SJCRH30 (cell line): ENCODE measurements around the gene CAMTA1. TPM values are rescaled to one million over a fixed set of nuclear protein-coding genes. Genes with fewer than 3 reads are reported as not detected.

Experiments used
- DNase-seq, 2 experiments: peaks; one replicate each; pipeline ENCODE4 v3.0.0-alpha.2; 2015 to 2020
- H3K27ac ChIP-seq: fragments of 250-450 bp; sonication (Bioruptor Pico); 2 replicates; pipeline ENCODE4 v1.5.1; 2020; ENCODE audit warnings: mild to moderate bottlenecking, moderate library complexity
- H3K27me3 ChIP-seq: fragments of 250-450 bp; sonication (Bioruptor Pico); 2 replicates; pipeline ENCODE4 v1.5.1; 2020; ENCODE audit warnings: mild to moderate bottlenecking, moderate library complexity
- H3K36me3 ChIP-seq: fragments of 250-450 bp; sonication (Bioruptor Pico); 2 replicates; pipeline ENCODE4 v1.5.1; 2020; ENCODE audit warnings: mild to moderate bottlenecking, moderate library complexity
- H3K4me1 ChIP-seq: fragments of 250-450 bp; sonication (Bioruptor Pico); 2 replicates; pipeline ENCODE4 v1.5.1; 2020; ENCODE audit warnings: mild to moderate bottlenecking, moderate library complexity
- H3K4me3 ChIP-seq: fragments of 250-450 bp; sonication (Bioruptor Pico); 2 replicates; pipeline ENCODE4 v1.5.1; 2020; ENCODE audit warnings: mild to moderate bottlenecking, moderate library complexity
- H3K9me3 ChIP-seq: fragments of 250-450 bp; sonication (Bioruptor Pico); replicated peaks from 2 replicates; pipeline ENCODE4 v1.5.1; 2020; ENCODE audit warnings: mild to moderate bottlenecking, moderate library complexity
- total RNA-seq: library from RNA; depleted of rRNA; stranded (reverse); fragments of >200 nt; shearing (Covaris generic); gene quantifications from 2 replicates; pipeline ENCODE4 v1.2.3, GENCODE V29; 2014

The CAMTA1 gene
- total RNA-seq, 1 experiment from 2014 or later = 153 TPM

- H3K27me3 ChIP-seq = peaks cover 14% of the 10 kb centered on the region
- H3K9me3 ChIP-seq = no peaks in the 10 kb centered on the region
- no peak overlapping the region for H3K27ac ChIP-seq
- no peaks in the 10 kb centered on the region for H3K36me3 ChIP-seq
- H3K4me1 ChIP-seq = peaks cover 11% of the 10 kb centered on the region
- H3K4me3 ChIP-seq = no peak overlapping the region
- no peak for DNase-seq
Measured at GRCh38 chr1:6962996-6963911, 178.0 kb downstream of the CAMTA1 start.

DNA sequence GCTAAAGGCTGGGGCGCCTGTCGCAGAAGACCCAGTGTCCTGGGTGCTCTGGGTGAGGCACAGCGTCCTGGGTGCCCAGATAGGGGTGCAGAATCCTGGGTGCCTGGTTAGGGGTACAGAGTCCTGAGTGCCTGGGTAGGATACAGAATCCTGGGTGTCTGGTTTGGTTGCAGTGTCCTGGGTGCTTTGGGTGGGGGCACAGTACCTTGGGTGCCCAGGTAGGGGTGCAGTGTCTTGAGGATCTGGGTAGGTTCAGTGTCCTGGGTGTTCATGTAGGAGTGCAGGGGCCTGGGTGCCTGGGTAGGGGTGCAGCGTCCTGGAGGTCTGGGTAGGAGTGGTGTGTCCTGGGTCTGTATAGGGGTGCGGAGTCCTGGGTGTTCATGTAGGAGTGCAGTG, 178.7 kb downstream of the CAMTA1 start:
- Histone ChIP-seq H3K36me3 (no peaks in the 10 kb centered on the region), H3K4me1 (peaks cover 11% of the 10 kb centered on the region), H3K9me3 (no peaks in the 10 kb centered on the region), H3K27ac (no peak overlapping the region), H3K4me3 (no peak overlapping the region), H3K27me3 (peaks cover 14% of the 10 kb centered on the region)
- no peak for DNase-seq

GRCh38 chr1:6965083-6965934, 180.1 kb downstream of the CAMTA1 start:
- Histone ChIP-seq H3K27ac (no peak overlapping the region), H3K4me1 (peaks cover 5% of the 10 kb centered on the region), H3K27me3 (peaks cover 4% of the 10 kb centered on the region), H3K9me3 (no peaks in the 10 kb centered on the region), H3K36me3 (no peaks in the 10 kb centered on the region), H3K4me3 (no peak overlapping the region)
- DNase-seq = no peak

- H3K27ac ChIP-seq = no peak overlapping the region
- no peaks in the 10 kb centered on the region for H3K36me3 ChIP-seq
- H3K27me3 ChIP-seq = peaks cover 4% of the 10 kb centered on the region
- H3K4me1 ChIP-seq = no peaks in the 10 kb centered on the region
- no peaks in the 10 kb centered on the region for H3K9me3 ChIP-seq
- no peak for DNase-seq
- H3K4me3 ChIP-seq = no peak overlapping the region
Measured at GRCh38 chr1:6965935-6966241, 180.6 kb downstream of the CAMTA1 start.

GRCh38 chr1:6966326-6966725, 181.1 kb downstream of the CAMTA1 start:
- Histone ChIP-seq H3K4me1 (no peaks in the 10 kb centered on the region), H3K9me3 (no peaks in the 10 kb centered on the region), H3K36me3 (no peaks in the 10 kb centered on the region), H3K27me3 (peaks cover 4% of the 10 kb centered on the region), H3K4me3 (no peak overlapping the region), H3K27ac (no peak overlapping the region)
- no peak for DNase-seq

DNA sequence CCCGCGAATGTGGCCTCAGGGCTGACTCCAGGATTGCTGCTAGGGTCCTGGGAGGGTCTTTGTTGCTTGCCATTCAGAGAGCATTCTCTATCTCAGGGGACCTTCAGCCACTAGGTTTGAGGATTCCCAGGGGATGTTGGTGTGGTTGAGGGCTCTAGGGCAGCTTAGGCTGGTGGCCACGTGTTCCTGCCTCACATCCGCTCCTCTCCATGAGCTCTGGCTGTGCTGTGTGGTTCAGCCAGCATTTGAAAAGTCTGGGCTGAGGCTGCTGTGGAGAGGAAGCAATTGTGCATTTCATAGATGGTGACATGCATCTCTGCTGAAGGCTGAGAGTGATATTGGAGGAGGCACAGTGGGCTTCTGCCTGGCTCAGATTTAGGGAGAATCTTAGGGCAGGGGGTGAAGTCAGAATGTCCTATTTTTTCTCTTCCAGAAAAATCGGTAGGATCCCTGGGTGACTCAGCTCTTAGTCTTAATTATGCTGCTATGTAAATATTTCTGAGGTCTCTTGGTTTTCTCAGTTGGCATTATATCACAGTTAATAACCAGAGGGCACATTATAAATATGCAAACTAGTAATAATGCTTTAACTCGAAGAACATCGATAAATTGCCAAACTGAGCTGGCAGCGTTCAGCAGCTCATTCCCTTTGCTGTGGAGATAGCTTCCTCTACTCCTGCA, 182.3 kb downstream of the CAMTA1 start:
- peaks cover 4% of the 10 kb centered on the region for H3K27me3 ChIP-seq
- H3K4me1 ChIP-seq = no peaks in the 10 kb centered on the region
- H3K9me3 ChIP-seq = no peaks in the 10 kb centered on the region
- no peak overlapping the region for H3K4me3 ChIP-seq
- H3K27ac ChIP-seq = no peak overlapping the region
- DNase-seq = peak; percentile 28 to 49
- no peaks in the 10 kb centered on the region for H3K36me3 ChIP-seq

DNA sequence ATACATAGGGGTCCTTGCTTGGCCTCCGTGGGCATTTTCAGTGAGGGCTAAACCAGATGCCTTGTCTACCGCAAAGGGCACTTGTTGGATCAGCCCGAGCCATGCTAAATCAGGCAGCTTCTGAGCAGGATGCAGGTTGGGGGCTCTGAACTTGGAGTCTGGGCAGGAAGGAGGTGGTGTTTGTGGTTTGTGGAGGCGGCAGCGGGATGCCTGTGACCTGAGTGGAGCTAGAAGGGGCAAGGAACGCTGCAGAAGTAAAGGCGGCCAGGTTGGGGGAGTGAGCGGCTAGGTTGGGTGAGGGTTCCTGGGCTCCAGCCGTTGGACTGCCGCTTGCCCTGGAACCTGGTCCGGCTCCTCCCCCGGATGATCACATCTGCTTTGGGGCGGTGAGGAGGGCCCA, 183.9 kb downstream of the CAMTA1 start:
- no peaks in the 10 kb centered on the region for H3K9me3 ChIP-seq
- no peaks in the 10 kb centered on the region for H3K4me1 ChIP-seq
- H3K36me3 ChIP-seq = no peaks in the 10 kb centered on the region
- no peak overlapping the region for H3K27ac ChIP-seq
- peaks cover 7% of the 10 kb centered on the region for H3K27me3 ChIP-seq
- DNase-seq = no peak
- H3K4me3 ChIP-seq = no peak overlapping the region

DNA sequence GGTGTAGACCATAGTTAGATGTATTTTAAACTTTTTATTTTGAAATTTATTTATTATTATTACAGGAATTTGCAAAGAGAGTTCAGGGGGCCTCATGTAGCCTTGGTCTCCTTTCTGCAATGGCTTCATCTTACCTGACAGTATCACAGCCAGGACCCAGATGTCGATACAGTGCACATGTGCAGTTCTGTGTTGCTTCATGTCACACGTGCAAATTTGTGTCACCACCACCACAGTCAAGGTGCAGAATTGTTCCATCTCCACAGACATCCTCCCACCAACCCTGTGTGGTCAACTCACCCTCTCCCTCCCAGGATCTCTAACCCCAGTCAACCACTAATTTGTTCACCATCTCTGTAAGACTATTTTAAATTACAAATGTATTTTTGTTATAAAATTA, 184.5 kb downstream of the CAMTA1 start:
- no peak for DNase-seq
- Histone ChIP-seq H3K27ac (no peak overlapping the region), H3K36me3 (no peaks in the 10 kb centered on the region), H3K9me3 (no peaks in the 10 kb centered on the region), H3K27me3 (peaks cover 12% of the 10 kb centered on the region), H3K4me3 (no peak overlapping the region), H3K4me1 (no peaks in the 10 kb centered on the region)

DNA sequence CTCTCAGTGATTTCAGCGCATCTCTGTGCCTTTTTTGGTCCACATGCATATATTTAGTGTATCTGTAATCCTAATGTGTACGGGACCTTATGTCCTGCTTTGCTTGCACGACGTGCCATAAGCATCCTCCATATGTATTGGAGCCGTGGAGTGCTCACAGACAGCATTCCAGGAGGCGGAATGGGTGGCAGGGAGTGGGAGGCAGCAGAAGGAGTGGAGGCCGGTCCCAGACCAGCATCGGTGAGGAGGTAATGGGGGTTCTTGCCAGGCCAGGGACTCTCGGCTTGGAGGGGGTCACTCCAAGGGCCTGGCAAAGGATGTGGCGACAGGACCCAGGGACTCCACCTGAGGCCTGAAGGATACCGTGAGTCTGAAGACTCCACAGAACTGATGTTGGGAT, 185.0 kb downstream of the CAMTA1 start:
- H3K9me3 ChIP-seq = no peaks in the 10 kb centered on the region
- no peaks in the 10 kb centered on the region for H3K36me3 ChIP-seq
- no peak for DNase-seq
- H3K27ac ChIP-seq = no peak overlapping the region
- H3K4me3 ChIP-seq = no peak overlapping the region
- peaks cover 12% of the 10 kb centered on the region for H3K27me3 ChIP-seq
- no peaks in the 10 kb centered on the region for H3K4me1 ChIP-seq

- H3K4me1 ChIP-seq = no peaks in the 10 kb centered on the region
- no peaks in the 10 kb centered on the region for H3K36me3 ChIP-seq
- DNase-seq = no peak
- no peaks in the 10 kb centered on the region for H3K9me3 ChIP-seq
- H3K4me3 ChIP-seq = no peak overlapping the region
- no peak overlapping the region for H3K27ac ChIP-seq
- peaks cover 8% of the 10 kb centered on the region; the same call in 1 of the 2 replicates for H3K27me3 ChIP-seq
Measured at GRCh38 chr1:6971048-6971447, 185.8 kb downstream of the CAMTA1 start.

GRCh38 chr1:6971699-6972098, 186.4 kb downstream of the CAMTA1 start:
- no peak for DNase-seq
- H3K9me3 ChIP-seq = no peaks in the 10 kb centered on the region
- H3K36me3 ChIP-seq = no peaks in the 10 kb centered on the region
- no peak overlapping the region for H3K27ac ChIP-seq
- H3K27me3 ChIP-seq = peaks cover 11% of the 10 kb centered on the region; the same call in 1 of the 2 replicates
- no peaks in the 10 kb centered on the region for H3K4me1 ChIP-seq
- no peak overlapping the region for H3K4me3 ChIP-seq

DNA sequence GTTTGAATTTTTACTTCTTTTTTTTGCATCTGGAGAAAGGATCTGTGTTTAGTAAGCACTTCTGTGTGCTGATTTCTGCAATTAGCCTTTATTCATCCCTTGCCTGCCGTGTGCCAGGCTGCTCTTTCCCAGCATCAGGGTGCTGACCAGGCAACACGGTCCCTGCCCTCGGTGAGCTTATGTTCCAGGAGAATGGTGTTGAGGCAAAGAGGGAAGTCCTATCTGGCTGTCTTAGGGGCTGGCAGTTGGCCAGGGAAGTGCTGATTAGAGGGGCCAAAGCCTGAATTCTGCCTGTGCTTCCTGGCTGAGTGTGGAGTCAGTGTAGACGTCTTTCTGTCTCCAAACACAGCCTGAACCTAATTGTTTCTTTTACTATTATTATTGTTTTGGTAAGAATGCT, 187.1 kb downstream of the CAMTA1 start:
- H3K4me1 ChIP-seq = no peaks in the 10 kb centered on the region
- peaks cover 14% of the 10 kb centered on the region; the same call in 1 of the 2 replicates for H3K27me3 ChIP-seq
- no peaks in the 10 kb centered on the region for H3K9me3 ChIP-seq
- H3K27ac ChIP-seq = no peak overlapping the region
- DNase-seq = no peak
- no peaks in the 10 kb centered on the region for H3K36me3 ChIP-seq
- H3K4me3 ChIP-seq = no peak overlapping the region

DNA sequence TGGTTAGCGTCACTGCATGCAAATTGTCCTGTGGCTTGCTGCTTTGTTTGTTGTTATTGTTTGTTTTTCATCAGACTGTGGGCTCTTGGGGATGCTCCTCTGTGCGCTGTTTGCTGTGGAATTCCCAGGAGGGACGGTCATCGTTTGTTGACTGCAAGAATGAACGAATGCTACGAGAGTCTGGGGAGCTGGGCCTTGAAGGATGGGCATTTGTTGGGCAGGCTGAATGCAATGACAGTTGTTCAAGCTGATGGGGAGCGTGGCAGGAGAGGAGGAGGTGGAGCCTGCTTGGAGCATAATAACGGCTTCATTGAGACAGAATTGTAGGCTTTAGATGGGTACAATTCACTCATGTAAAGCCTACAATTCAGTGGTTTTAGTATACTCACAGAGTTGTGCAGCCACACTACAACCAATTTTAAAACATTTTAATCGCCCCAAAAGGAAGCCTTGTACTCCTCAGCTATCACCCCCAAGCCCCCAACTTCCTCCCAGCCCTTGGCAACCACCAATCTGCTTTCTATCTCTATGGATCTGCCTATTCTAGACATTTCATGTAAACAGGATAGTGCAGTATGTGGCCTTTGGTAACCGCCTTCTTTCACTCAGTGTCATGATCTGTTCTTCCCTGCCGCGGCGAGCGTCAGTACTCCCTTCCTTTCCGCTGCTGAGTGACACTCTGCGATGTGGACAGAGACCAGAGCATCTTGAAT, 190.2 kb downstream of the CAMTA1 start:
- no peak for DNase-seq
- Histone ChIP-seq H3K4me1 (no peaks in the 10 kb centered on the region), H3K27me3 (peaks cover 14% of the 10 kb centered on the region; the same call in 1 of the 2 replicates), H3K27ac (no peak overlapping the region), H3K36me3 (no peaks in the 10 kb centered on the region), H3K9me3 (no peaks in the 10 kb centered on the region), H3K4me3 (no peak overlapping the region)

GRCh38 chr1:6976044-6976375, 190.8 kb downstream of the CAMTA1 start:
- H3K4me1 ChIP-seq = no peaks in the 10 kb centered on the region
- no peaks in the 10 kb centered on the region for H3K9me3 ChIP-seq
- no peak for DNase-seq
- no peak overlapping the region for H3K4me3 ChIP-seq
- H3K27ac ChIP-seq = no peak overlapping the region
- no peaks in the 10 kb centered on the region for H3K36me3 ChIP-seq
- peaks cover 14% of the 10 kb centered on the region; the same call in 1 of the 2 replicates for H3K27me3 ChIP-seq
